ENCODE measurements around the gene OR4X1.

- TF ChIP-seq CTCF (conservative IDR thresholded peaks at IDR 0.05 in 1 of 2, IDR thresholded peaks at IDR 0.05 in 1 of 2; ENCODE audit: extremely low read depth in 1 of 2, insufficient read depth in 1 of 2, low read depth in 1 of 2, low read length in 2 of 2): no peak
- TF ChIP-seq EZH2 (IDR thresholded peaks at IDR 0.05; ENCODE audit: borderline replicate concordance, low read length): no peak
These were observed 42.3 kb downstream of the OR4X1 start, which contains the start of gene OR4S1 for GRCh38 chr11:48305923-48306322.

All from mammary epithelial cell (primary cell).